HG02885 (cell line): ENCODE results near the gene ZNF888.
"Not testable (repeated sequence)": the region's sequence is repeated elsewhere in the genome, so short reads cannot be mapped to it uniquely, and the experiment has no call there.

Experiments
- ATAC-seq: cut with Tn5 transposase; IDR thresholded peaks from one replicate; pipeline ENCODE4 v1.9.1; 2021; ENCODE audit warnings: mild to moderate bottlenecking; ENCODE audit not compliant: unreplicated experiment, poor library complexity

The ZNF888 gene

DNA sequence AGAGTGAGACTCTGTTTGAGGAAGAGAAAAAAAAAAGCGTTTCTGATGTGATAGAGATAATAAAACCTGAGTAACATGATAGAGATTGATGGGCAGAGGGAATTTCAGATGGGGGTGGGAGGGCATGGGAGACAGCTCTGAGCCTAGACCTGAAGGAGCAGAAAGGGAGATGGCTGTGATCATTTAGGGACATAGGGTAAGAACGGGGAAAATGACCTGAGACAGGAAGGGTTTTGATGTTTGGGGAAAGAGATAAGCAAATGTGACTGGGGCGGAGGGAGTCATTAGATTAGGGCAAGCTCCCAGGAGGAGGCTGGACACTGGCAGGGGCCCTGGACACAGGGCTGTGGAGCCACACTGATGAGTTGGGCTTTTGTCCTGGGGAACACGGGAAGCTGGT, 31.9 kb downstream of the ZNF888 start:
- ATAC-seq = no peak

DNA sequence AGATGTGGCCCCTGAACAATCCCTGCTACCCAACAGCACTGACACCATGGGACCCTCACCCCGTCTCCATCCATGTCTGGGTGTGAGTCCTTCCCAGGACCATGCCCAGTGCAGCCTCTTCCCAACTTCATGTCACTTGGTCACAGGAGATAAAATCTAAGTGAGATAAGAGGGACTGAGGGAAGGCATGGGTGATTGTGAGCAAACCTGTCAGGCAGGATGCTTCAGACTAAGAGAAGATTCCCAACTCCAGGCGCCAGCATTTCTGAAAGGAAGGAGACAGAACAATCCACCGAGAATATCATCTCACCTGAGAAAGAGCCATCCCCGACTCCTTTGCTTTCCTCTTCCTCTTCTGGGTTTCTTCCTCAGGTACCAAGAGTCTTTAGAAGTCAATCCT, 33.3 kb downstream of the ZNF888 start:
- no peak for ATAC-seq

DNA sequence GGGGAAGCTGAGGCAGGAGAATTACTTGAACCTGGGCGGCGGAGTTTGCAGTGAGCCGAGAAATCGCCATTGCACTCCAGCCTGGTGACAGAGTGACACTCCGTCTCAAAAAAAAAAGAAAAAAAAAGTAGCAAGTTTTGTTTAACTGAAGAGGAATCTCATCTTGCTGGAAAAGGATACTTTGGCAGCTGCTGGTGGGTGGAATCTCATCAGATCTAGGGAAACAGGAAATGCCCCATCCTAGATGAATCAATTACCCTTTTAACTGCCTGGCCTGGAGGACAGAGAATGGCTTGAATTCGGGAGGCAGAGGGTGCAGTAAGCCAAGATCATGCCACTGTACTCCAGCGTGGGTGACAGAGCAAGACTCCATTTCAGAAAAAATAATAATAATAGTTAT, 34.2 kb downstream of the ZNF888 start:
- ATAC-seq = no peak

DNA sequence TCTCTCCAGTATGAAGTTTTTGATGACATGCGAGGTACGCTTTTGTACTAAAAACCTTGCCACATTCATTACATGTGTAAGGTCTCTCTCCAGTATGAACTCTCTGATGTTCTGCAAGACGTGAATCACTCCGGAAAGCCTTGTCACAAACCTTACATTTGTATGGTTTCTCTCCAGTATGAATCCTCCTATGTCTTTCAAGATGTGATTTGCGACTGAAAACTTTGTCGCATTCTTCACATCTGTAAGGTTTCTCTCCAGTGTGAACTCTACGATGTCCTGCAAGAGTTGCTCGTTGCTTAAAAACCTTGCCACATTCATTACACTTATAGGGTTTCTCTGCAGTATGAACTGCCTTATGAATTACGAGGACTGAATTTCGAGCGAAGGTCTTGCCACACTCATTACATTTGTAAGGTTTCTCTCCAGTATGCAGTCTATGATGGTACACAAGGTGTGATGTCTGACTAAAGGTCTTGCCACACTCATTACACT, 42.3 kb downstream of the ZNF888 start:
- ATAC-seq = no peak

DNA sequence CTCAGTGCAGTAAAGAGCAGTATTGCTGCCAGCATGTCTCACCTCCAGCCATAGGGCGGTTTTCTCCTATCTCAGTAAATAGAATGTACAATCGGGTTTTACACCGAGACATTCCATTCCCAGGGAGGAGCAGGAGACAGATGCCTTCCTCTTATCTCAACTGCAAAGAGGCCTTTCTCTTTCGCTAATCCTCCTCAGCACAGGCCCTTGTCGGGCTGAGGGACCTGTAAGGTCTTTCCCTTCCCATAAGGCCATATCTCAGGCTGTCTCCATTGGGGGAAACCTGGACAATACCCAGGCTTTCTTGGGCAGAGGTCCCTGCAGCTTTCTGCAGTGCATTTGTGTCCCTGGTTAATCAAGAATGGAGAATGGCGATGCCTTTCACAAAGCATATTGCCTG, 50.2 kb downstream of the ZNF888 start:
- ATAC-seq = not testable (repeated sequence)

DNA sequence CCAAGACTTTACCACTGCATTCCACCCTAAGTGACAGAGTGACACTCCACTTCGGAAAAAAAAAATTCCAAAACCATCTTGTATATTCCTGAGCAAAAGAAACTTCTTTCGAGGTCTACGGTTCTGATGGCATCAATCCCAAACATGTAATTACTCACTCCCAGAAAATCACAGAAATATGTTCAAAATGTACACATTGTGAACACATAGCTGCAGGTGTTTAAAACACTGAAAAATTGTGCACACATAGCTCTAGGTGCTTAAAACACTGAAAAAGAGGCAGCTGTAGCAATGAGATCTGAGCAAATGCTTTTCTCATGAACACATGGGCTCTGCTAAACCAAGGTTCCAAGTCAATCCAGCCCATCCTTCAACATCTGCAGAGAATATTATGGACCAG, 51.8 kb downstream of the ZNF888 start:
- ATAC-seq = no peak

DNA sequence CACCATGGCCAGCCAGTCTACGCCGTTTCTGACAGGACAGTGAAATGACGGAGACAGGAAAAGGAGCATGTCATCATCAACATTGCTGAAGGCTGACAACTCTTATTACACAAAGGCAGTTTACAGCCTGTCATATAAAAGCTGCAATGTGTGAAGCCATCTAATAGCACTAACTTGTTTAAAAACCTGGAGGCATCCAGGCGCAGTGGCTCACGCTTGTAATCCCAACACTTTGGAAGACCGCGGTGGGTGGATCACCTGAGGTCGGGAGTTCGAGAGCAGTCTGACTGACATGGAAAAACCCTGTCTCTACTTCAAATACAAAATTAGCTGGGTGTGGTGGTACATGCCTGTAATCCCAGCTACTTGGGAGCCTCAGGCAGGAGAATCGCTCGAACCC, 55.2 kb downstream of the ZNF888 start:
- ATAC-seq = not testable (repeated sequence)

DNA sequence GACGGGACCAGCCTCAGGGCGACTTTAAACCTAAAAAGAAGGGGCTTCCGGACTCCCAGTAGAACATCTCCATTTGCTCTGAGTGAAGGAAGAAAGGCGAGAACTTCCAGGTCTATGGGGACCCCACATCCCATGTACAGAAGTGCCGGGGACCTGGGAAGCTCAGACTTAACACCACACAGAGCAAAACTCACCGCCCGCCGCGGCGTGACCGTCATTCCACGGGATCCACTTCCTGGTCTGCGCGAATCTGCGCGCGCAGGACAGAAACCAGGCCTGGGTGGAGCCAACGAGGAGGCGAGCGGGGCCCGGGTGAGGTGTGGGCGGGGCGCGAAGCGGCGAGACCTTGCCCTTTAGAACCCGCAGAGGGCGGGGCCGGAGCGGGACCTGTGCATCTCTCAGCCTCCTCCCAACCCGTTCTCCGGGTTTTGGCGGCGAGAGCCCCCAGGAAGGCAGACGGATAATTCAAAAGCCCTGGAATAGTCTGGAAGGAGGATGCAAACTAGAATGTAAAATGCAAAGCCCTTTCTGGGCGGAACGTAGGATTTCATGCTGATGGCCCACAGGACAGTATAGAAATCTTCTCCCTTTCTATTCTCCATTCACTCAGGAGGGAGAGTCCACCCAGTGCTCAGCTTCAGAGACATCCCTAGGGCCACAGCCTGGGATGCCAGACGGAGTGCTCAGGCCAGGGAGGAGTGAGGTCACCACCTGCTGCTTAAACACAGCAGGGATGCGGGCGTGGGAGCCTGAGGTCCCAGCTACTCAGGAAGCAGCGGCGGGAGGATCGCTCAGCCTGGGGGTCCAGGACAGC, 65.6 kb downstream of the ZNF888 start, which contains the start of gene ZNF468:
Gene ZNF468, minus strand, starts transcription at position 242 of the 814 bp plus-strand sequence. CDS start 3,347 bp downstream, outside the sequence.
- peak; percentile 99 for ATAC-seq

DNA sequence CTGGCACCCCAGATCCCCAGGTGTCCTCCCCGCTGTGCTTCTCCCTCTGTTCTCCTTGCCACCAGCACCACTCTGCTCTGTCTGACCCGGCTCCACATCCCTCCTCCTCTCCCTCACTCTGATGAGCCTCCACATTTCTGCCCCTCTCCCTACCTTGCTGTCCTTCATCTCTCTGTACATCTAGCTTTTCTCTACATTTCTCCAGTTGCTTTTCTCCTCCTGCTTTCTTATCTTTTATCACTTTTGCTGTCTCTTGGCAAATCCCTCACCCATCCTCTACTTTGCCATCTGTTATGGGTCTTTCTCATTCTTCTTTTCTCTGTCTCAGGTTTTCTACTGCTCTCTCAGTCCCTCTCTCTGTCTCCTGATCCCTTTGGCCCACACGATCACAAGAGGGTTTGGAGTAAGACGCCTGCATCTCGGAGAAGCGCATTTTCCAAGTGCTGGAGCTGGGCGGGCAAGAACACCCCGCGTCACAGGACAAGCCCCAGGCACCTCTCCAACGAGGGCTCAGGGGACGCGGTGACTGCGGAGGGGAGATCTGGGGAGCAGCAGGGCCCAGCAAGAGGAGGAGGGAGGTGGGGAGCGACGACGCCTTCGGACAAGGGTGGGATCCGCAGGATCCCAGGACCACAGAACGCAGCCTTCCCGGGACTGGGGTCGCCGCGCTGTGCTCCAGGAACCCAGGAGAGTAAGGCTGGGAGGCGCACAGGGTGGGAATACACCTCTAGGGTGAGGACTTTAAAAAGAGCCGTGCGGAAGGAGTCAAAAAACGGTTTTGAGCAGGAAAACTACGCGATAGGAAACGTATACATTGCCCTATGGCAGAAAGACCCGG, 66.5 kb downstream of the ZNF888 start:
- peak; percentile 7 for ATAC-seq
